GM12874 (cell line): ENCODE measurements around the gene SLC38A7.

ENCODE experiments used
- TF ChIP-seq, protein P1 (sequence below): IDR thresholded peaks from 2 replicates; pipeline ENCODE4 v1.5.1; 2011; ENCODE audit warnings: low read depth, mild to moderate bottlenecking, control low read depth, low read length, moderate library complexity; ENCODE audit not compliant: insufficient read depth

SLC38A7 gene

GRCh38 chr16:58639230-58639629, 45.3 kb downstream of the SLC38A7 start:
- TF ChIP-seq, protein P1, sequence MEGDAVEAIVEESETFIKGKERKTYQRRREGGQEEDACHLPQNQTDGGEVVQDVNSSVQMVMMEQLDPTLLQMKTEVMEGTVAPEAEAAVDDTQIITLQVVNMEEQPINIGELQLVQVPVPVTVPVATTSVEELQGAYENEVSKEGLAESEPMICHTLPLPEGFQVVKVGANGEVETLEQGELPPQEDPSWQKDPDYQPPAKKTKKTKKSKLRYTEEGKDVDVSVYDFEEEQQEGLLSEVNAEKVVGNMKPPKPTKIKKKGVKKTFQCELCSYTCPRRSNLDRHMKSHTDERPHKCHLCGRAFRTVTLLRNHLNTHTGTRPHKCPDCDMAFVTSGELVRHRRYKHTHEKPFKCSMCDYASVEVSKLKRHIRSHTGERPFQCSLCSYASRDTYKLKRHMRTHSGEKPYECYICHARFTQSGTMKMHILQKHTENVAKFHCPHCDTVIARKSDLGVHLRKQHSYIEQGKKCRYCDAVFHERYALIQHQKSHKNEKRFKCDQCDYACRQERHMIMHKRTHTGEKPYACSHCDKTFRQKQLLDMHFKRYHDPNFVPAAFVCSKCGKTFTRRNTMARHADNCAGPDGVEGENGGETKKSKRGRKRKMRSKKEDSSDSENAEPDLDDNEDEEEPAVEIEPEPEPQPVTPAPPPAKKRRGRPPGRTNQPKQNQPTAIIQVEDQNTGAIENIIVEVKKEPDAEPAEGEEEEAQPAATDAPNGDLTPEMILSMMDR: no peak

- TF ChIP-seq, protein P1: no peak
These were observed 46.2 kb downstream of the SLC38A7 start for GRCh38 chr16:58638148-58639036.

DNA sequence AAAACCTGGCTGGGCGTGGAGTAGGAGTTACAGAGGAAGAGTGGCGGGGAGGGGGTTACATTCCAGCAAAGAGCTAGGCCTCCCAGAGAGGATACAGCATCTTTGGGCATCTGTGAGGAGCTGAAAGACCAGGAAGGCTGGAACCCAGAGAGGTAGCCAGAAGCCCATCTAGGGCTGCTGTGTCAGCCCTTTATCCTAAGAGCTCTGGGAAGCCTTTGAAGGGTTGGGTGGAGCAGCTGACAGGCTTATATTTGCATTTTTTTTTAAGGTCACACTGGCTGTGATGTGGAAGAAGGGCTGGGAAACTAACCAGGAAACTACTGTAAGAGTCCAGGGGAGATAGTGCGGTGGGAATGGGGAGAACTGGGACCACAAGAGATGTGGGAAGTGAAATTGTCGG, 48.1 kb downstream of the SLC38A7 start:
- TF ChIP-seq, protein P1: no peak

DNA sequence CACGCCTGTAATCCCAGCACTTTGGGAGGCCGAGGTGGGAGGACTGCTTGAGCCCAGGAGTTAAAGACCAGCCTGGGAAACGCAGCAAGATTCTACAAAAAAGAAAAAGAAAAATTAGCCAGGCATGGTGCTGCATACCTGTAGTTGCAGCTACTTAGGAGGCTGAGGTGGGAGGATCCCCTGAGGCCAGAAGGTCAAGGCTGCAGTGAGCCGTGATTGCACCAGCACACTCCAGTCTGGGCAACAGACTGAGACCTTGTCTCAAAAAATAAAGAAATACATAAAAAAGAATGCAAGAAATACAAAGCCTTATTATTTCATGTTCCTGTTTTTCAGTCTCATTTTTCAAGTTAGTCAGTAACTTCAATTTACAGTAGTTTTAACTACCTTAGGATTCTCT, 49.1 kb downstream of the SLC38A7 start:
- TF ChIP-seq, protein P1: no peak

DNA sequence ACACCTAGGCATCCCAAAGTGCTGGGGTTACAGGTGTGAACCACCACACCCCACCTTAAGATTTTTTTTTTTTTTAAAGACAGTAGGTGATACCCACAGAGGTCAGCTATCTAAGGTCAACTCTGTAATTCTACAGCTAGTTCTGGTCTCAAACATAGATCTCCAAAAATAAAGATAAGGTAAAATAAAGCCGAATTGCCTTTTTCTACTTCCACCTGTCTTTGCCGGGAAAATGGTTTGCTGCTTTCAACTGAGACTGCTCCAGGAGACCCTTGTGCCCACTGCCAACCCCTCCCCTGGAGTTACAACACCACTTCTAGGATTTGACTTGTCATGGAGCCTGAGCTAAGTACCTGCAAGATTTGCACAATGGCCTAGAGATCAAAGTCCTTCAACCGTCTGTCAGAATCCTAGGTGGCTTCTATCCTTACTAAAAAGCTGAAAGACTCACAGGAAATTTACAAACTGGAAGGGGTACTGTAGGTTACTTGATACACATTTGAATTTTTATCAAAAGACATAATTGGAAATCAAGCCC, 50.2 kb downstream of the SLC38A7 start:
- TF ChIP-seq, protein P1: no peak

DNA sequence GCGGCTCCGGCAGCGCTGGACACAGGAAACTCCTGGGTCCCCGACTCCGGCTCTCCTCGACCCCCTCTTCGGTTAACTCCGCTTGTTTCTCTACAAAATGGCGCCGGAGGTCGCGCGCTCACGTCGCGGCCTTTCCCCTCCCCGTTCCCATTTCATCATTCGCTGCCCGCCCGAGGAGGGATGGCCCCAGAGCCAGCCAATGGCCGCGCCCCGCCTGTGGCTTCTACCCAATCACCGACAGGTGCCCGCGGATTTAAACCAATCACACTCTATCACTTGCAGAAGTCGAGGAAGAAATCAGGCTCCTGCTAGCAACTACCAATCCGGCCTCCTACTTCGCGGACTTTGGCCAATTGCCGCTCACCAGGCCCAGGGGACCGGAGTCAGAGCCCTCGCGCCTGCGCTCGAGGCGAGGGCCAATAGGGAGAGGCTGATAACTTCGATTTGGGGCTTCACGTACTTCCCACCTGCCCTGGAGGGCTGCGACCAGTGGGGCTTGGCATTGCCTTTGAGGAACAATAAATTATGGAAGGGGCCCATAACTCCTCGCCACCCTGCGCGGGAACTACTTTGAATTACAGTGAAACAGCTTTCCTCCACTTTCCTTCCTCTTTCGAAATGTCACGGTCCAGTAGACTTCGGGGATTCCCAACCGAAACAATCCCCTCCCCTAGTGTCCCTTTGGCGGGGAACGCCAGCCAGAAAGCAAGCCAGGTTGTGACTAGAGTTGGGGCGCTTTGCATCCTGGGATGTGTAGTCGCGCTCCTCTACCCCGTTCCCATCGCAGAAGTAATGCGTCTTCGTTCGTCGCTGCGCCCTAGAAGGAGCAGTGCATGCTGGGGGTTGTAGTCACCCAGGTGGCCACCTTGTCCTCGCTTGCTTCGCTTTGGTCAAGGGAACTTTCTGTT, 54.6 kb downstream of the SLC38A7 start, which contains the start of gene CNOT1:
CNOT1 (minus strand) TSS at position 94 of the 908 bp plus-strand sequence. CDS start 30,489 bp downstream, outside the sequence.
- TF ChIP-seq, protein P1: no peak
